Measurements from ENCODE around the gene PCGF1.

PCGF1 gene

GRCh38 chr2:74503506-74504475, 3.7 kb downstream of the PCGF1 start:
- Mint-ChIP-seq H3K4me1 (peaks cover 72% of the 10 kb centered on the region), H3K9me3 (no peaks in the 10 kb centered on the region), H3K36me3 (peaks cover 42% of the 10 kb centered on the region), H3K27me3 (peaks cover 80% of the 10 kb centered on the region), H3K4me3 (peak overlapping the region; percentile 61), H3K27ac (no peak overlapping the region)
- CTCF ChIA-PET, result interaction anchor here (0.6 to 2.5 kb wide), 9 partner anchors 7 to 90 kb away, joined by 3 to 11 read pairs (median 4); partner anchors contain the start of genes CCDC142 and TTC31
- DNase-seq, result no peak

GRCh38 chr2:74502720-74503505, 4.6 kb downstream of the PCGF1 start:
- Mint-ChIP-seq H3K4me1 (peaks cover 72% of the 10 kb centered on the region), H3K36me3 (peaks cover 38% of the 10 kb centered on the region), H3K27ac (no peak overlapping the region), H3K4me3 (peak overlapping the region; percentile 61), H3K9me3 (no peaks in the 10 kb centered on the region), H3K27me3 (peaks cover 80% of the 10 kb centered on the region)
- CTCF ChIA-PET, result interaction anchor here (0.7 to 2.5 kb wide), 7 partner anchors 10 to 89 kb away, joined by 3 to 11 read pairs (median 4); partner anchors contain the start of genes CCDC142 and TTC31
- DNase-seq, result peak; percentile 57

GRCh38 chr2:74502147-74502719, 5.3 kb downstream of the PCGF1 start:
- Mint-ChIP-seq H3K4me3 (peak overlapping the region; percentile 61), H3K4me1 (peaks cover 71% of the 10 kb centered on the region), H3K36me3 (peaks cover 35% of the 10 kb centered on the region), H3K27ac (no peak overlapping the region), H3K27me3 (peaks cover 80% of the 10 kb centered on the region), H3K9me3 (no peaks in the 10 kb centered on the region)
- no peak for DNase-seq
- CTCF ChIA-PET, result interaction anchor here (2.6 kb wide), 1 partner anchor 30 kb away, joined by 11 read pairs; no protein-coding TSS in a partner anchor

DNA sequence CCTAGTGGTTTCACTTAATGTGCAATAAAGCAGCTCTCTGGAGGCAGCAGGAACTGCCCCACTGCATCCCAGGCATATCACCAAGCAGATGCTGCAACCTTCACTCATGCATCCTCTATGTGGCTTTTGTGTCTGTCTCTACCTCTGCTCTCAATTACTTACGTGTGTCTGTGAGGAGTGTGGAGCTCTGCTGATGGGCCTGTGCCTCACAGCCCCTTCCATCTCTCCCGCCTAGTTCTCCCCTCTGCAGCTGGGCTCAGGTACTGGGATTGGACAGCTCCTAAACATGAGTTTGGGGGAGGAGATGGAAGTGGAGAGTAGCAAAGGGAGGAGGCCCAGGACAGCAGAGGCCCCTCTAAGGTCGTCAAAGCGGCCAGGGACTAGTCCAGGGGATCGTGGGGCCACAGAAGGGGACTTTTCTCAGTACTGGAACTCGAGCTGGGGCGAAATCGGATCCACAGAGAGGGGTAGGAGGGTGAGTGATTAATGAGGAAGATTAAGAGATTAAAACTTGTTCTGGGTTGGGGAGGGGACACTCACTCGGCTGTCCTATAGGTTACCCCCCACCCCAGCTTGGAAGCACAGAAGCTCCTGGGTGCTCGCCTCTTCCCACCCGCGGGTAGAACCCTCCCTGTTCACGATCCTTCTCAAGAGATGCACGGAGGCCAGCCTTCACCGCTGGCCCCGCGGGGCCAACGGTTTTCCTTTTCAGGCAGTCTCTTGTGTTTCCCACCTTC, 6.0 kb downstream of the PCGF1 start:
- H3K4me3 Mint-ChIP-seq, result peak overlapping the region; percentile 61
- no peak for DNase-seq
- peaks cover 85% of the 10 kb centered on the region for H3K27me3 Mint-ChIP-seq
- no peaks in the 10 kb centered on the region for H3K9me3 Mint-ChIP-seq
- CTCF ChIA-PET, result interaction anchor here (1.4 to 2.6 kb wide), 5 partner anchors 8 to 90 kb away, joined by 3 to 11 read pairs (median 5); partner anchors contain the start of gene TLX2
- H3K27ac Mint-ChIP-seq, result no peak overlapping the region
- H3K36me3 Mint-ChIP-seq, result peaks cover 29% of the 10 kb centered on the region
- H3K4me1 Mint-ChIP-seq, result peaks cover 64% of the 10 kb centered on the region

DNA sequence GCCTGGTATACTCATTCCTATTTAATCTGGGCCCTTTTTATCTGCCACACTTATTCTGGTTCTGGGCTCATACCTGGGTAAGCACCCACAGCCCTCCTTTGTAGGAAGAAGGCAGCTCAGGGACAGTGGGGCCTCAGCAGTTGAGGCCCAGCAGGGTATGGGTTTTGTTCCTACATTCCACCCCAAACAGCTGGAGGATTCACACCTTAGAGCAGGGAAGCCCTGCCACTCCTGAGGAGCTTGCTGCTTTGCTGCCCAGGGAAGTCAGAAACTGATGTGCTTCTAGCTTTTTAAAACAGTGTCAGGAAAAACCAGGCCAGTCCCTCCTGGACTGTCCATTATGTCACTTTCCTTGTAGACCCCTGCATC, 6.9 kb downstream of the PCGF1 start:
- no peaks in the 10 kb centered on the region for H3K9me3 Mint-ChIP-seq
- H3K36me3 Mint-ChIP-seq, result peaks cover 24% of the 10 kb centered on the region
- peaks cover 58% of the 10 kb centered on the region for H3K4me1 Mint-ChIP-seq
- H3K27ac Mint-ChIP-seq, result no peak overlapping the region
- no peak overlapping the region for H3K4me3 Mint-ChIP-seq
- DNase-seq, result no peak
- peaks cover 90% of the 10 kb centered on the region for H3K27me3 Mint-ChIP-seq
- CTCF ChIA-PET, result interaction anchor here (0.7 to 2.6 kb wide), 6 partner anchors 9 to 90 kb away, joined by 3 to 11 read pairs (median 4); partner anchors contain the start of genes CCDC142, TLX2 and TTC31

DNA sequence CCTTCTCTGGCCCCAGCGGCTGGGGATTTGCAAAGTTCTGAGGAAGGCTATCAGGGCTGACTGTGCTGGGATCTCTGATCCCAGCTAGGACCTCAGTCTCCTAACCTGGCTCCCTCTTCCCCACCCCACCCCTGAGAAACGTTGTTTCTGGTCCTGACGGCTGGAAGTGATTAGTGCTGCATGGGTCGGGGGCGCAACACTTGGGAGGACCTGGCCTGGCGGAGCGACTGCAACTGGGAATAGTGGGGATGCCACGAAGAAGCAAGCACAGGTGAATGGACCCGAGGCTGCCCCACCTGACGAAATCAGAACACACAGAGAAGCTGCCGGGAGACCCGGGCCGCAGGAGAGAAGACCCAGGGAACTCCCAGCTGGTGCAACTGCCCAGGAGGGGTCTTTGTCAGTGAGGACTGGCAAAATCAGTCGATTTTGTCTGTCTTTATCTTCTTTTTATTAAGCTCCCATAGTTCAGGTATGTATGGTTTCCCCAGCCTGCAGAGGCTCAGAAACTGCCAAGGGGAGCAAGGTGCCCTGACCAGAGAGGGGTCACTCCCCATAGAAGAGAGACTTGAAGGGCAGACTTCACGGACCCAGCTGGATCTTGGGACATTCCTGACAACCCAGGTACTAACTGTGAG, 7.4 kb downstream of the PCGF1 start:
- H3K36me3 Mint-ChIP-seq, result peaks cover 19% of the 10 kb centered on the region
- DNase-seq, result no peak
- no peaks in the 10 kb centered on the region for H3K9me3 Mint-ChIP-seq
- peaks cover 54% of the 10 kb centered on the region for H3K4me1 Mint-ChIP-seq
- H3K27me3 Mint-ChIP-seq, result peaks cover 90% of the 10 kb centered on the region
- H3K27ac Mint-ChIP-seq, result no peak overlapping the region
- no peak overlapping the region for H3K4me3 Mint-ChIP-seq
- CTCF ChIA-PET, result interaction anchor here (0.7 to 2.6 kb wide), 6 partner anchors 10 to 91 kb away, joined by 3 to 11 read pairs (median 4); partner anchors contain the start of genes CCDC142, TLX2 and TTC31

DNA sequence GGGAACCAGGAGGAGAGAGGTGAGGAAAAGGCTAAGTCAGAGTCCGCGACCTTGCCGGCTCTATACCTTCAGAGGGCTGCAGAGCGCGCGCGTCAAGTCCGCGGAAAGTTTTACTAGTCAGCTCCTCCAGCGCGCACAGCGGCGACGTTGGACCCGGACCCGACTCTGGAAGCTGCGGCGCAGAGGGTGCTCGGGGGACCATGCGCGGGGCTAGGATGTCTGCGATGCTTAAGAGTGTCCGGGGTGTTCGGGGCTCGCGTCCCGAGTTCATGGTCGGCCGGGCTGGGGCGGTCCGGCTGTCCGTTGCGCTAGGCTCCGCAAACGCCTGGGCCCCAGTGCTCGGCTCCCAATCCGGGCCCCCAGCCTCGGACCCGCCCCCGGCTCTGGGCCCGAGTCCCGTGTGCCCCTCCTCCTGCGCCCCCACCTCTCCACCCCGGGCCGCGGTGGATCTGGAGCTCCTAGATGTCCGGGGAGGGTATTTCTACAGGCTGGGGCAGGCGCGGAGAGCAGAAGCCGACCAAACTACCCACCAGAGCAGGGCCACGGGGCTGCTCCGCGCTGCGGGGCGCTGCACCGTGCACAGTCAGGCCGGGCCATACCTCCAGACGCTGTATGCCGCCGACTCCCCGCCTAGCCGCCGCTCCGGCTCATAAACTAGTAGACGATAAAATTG, 8.1 kb downstream of the PCGF1 start, which contains the start of gene LBX2:
LBX2 (minus strand) TSS at position 337 of the 673 bp plus-strand sequence; CDS start at position 271, 66 bp downstream.
- CTCF ChIA-PET, result interaction anchor here (1.6 to 2.6 kb wide), 2 partner anchors 33 to 92 kb away, joined by 3 to 11 read pairs; no protein-coding TSS in a partner anchor
- no peak within 1 kb of the TSS for H3K27ac Mint-ChIP-seq
- H3K4me3 Mint-ChIP-seq, result peak within 1 kb of the TSS; percentile 83
- H3K9me3 Mint-ChIP-seq, result no peaks in the 10 kb centered on the region
- peaks cover 14% of the 10 kb centered on the region for H3K36me3 Mint-ChIP-seq
- DNase-seq, result peak; percentile 52
- peaks cover 48% of the 10 kb centered on the region for H3K4me1 Mint-ChIP-seq
- H3K27me3 Mint-ChIP-seq, result peaks cover 86% of the 10 kb centered on the region

DNA sequence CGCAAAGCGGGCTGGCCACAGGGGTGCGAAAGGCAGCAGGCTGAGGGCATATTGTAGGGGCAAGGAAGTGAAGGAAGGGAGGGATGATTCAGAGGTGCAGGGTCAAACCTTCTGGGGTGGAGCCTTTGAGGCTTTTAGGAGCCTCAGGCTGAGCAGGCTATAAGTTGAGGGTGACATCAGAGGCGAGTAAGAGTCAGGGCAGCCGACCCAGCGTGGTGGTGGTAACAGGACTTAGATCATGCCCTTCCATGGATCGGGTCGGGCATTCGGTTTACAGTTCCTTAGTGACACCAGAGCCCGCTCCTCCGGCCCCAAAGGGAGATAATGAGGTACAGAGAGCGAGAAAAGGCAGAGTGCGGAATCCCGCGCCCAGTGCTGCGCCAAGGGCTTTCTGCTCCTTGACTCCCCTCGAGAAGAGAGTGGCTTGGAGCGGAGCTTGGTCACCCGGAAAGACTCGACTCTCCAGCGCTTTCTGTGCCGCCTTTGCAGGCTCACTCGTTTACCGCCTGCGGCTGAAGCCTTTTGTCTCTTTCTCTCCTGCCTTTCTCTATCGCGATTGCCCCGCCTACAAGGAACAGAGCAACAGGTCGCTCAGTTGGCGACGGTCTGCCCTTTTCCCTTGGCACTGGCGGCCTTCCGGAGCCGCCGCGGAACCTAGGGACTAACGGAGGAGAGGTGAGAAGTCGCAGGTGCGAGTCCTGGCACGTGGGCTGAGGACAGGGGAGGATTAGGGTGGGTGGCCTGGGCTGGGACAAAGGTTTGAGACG, 8.8 kb downstream of the PCGF1 start:
- Mint-ChIP-seq H3K27ac (no peak overlapping the region), H3K4me3 (peak overlapping the region; percentile 83), H3K27me3 (peaks cover 79% of the 10 kb centered on the region), H3K36me3 (peaks cover 19% of the 10 kb centered on the region), H3K9me3 (no peaks in the 10 kb centered on the region), H3K4me1 (peaks cover 41% of the 10 kb centered on the region)
- CTCF ChIA-PET, result no interaction called here
- DNase-seq, result peak; percentile 49

DNA sequence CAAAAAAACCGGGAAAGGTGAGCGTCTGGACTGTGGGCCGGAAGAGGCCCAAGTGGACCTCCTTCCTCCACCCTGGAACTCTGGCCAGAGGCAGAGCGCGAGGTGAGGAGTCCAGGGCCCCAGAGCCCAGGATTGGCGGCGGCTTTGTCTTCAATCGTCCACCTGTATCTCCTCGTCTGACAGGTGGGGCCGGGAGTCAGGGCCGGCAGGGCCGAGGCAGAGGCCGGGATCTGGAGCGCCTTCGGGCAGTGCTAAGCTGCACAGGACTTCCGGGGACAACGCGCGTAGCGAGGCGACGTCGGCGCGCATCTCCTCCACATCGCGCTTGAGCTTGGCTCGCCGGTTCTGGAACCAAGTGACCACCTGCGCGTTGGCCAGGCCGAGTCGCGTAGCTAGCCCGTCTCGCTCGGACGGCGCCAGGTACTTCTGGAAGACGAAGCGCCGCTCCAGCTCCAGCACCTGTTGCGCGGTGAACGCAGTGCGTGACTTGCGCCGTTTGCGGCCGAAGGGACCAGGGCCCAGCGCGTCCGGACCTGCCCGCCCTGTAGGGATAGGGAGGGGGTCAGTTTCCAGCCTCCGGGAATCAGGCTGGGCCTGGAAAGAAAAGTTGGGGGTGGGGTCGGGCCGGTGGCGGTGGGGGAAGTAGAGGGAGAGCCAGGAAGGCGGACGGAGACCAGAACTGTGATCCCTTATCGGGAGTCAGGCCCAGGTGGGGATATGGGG, 9.6 kb downstream of the PCGF1 start:
- Mint-ChIP-seq H3K27me3 (peaks cover 71% of the 10 kb centered on the region), H3K9me3 (no peaks in the 10 kb centered on the region), H3K36me3 (peaks cover 21% of the 10 kb centered on the region), H3K4me1 (peaks cover 34% of the 10 kb centered on the region), H3K4me3 (peak overlapping the region; percentile 83), H3K27ac (no peak overlapping the region)
- CTCF ChIA-PET, result interaction anchor here (0.6 kb wide), 1 partner anchor 17 kb away, joined by 3 read pairs; no protein-coding TSS in a partner anchor
- peak; percentile 49 for DNase-seq

GRCh38 chr2:74496997-74497776, 10.3 kb downstream of the PCGF1 start:
- peaks cover 23% of the 10 kb centered on the region for H3K36me3 Mint-ChIP-seq
- DNase-seq, result no peak
- no peaks in the 10 kb centered on the region for H3K9me3 Mint-ChIP-seq
- peaks cover 64% of the 10 kb centered on the region for H3K27me3 Mint-ChIP-seq
- peak overlapping the region; percentile 83 for H3K4me3 Mint-ChIP-seq
- H3K4me1 Mint-ChIP-seq, result peaks cover 28% of the 10 kb centered on the region
- H3K27ac Mint-ChIP-seq, result no peak overlapping the region
- CTCF ChIA-PET, result interaction anchor here (0.6 to 1.0 kb wide), 2 partner anchors 7 to 17 kb away, joined by 3 read pairs; no protein-coding TSS in a partner anchor

DNA sequence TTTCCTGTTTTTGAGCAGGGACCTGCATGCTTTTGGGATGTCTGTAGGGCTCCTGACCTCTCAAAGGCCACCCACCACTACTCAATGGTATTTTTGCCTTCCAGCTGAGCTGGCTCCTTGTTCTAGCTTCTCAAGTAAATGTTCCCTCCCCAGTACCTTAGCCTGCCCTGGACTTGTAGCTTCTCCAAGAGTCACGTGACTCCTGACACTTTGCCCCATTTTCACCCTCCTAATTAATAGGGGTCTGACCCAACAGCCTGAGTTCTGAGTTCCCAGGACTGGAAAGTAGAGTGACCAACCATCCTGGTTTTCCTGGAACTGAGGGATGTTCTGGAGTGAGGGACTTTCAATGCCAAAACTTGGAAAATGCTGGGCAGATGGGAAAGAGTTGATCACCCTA, 12.1 kb downstream of the PCGF1 start:
- CTCF ChIA-PET, result no interaction called here

More for the DNA sequence above, 12.1 kb downstream of the PCGF1 start:
- DNase-seq, result no peak
- Mint-ChIP-seq H3K27me3 (peaks cover 46% of the 10 kb centered on the region), H3K9me3 (no peaks in the 10 kb centered on the region), H3K36me3 (peaks cover 29% of the 10 kb centered on the region), H3K4me1 (peaks cover 20% of the 10 kb centered on the region), H3K27ac (no peak overlapping the region), H3K4me3 (no peak overlapping the region)

All from activated naive CD4-positive, alpha-beta T cell treated with anti-CD3 and anti-CD28 coated beads, Interleukin-2, amount 10 ng/mL, durations not matched to agents 7 days and 5 days (primary cell).